Neutrophil (primary cell): ENCODE data around the gene TRABD2B.

Experiments used
- H3K27ac ChIP-seq: fragments of 200-600 bp; sonication (generic); 2 replicates; pipeline ENCODE4 v1.5.1; 2016; ENCODE audit warnings: mild to moderate bottlenecking, moderate library complexity
- H3K27me3 ChIP-seq: fragments of 200-600 bp; sonication (generic); 2 replicates; pipeline ENCODE4 v1.6.0; 2016; ENCODE audit warnings: mild to moderate bottlenecking
- H3K36me3 ChIP-seq: fragments of 200-600 bp; sonication (generic); 2 replicates; pipeline ENCODE4 v1.5.1; 2017
- H3K4me1 ChIP-seq, 2 experiments: fragments of 200-600 bp in 1 of 2; sonication (generic) in 1 of 2; 1 replicate in 1 of 2; 2 replicates in 1 of 2; pipeline versions ENCODE4 v1.5.1 to v1.6.1; 2013 to 2016; ENCODE audit warnings: low read depth in 1 of 2, low read length in 1 of 2, mild to moderate bottlenecking in 1 of 2, moderate library complexity in 1 of 2; ENCODE audit not compliant: control insufficient read depth in 1 of 2, insufficient read depth in 1 of 2
- H3K4me3 ChIP-seq, 2 experiments: fragments of 200-600 bp in 1 of 2; sonication (generic) in 1 of 2; 1 replicate in 1 of 2; 2 replicates in 1 of 2; pipeline ENCODE4 v1.5.1; 2013 to 2016; ENCODE audit warnings: low read depth in 1 of 2, low read length in 1 of 2, mild to moderate bottlenecking in 1 of 2, moderate library complexity in 1 of 2
- H3K9me3 ChIP-seq: fragments of 200-600 bp; sonication (generic); 2 replicates; pipeline ENCODE4 v1.5.1; 2016
- CTCF ChIP-seq: fragments of 200-600 bp; sonication (generic); IDR thresholded peaks from 2 replicates; pipeline ENCODE4 v1.5.1; 2016; ENCODE audit warnings: antibody characterized with exemption

TRABD2B gene

DNA sequence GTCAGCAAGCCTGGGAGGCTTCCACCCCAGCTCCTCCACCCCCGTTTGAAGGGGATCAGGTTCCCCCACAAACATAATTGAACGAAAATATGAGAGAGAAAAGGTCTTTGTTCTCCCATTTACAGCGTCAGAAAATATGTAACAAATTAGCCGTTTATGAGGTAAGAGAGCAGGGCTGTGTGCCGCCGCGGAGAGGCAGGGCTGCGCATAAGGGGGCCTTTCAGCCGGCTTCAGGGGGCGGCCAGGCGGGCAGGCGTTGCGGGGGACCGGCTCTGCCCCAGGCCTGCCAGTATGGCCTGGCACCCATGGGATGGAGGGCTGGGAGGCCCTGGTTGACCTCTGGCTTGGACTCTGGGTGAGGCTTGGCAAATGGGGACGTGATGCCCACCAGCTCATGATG, 179.3 kb downstream of the TRABD2B start:
- Histone ChIP-seq H3K27ac (no peak overlapping the region), H3K9me3 (no peaks in the 10 kb centered on the region), H3K36me3 (no peaks in the 10 kb centered on the region), H3K4me3 (no peak overlapping the region), H3K27me3 (peaks cover 8% of the 10 kb centered on the region), H3K4me1 (no peaks in the 10 kb centered on the region)
- TF ChIP-seq CTCF, result no peak

DNA sequence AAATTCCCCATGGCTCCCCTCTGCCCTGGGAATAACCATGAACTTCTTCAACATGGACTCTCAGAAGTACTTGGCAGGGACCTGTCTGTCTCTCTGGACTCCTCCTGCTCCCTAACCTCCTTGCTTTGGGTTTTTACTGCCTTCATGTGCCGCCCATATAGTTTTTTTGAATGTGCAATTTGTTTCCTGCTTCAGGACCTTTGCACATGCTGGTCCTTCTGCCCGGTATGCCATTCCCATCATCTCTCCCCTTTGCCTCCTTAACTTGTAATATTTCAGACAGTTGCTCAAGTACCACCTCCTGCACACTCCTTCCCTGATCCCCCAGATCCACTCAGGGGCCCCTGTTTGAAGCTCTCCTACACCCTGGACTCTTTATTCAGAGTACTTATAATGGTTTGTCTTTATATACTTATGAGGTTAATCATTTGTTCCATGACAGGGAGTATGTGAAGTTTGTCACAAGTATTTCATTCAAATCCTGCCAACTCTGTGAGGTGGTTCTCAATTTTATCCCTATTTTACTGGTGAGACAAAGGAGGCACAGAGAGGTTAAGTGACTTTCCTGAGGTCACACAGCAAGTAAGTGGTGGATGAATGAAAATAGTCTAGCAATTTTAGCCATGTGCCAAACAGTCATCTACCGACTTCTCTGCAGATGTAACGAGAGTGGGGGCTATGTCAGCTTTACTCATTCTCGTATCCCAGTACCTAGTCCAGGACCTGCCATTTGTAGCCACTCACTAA, 180.7 kb downstream of the TRABD2B start:
- no peaks in the 10 kb centered on the region for H3K9me3 ChIP-seq

DNA sequence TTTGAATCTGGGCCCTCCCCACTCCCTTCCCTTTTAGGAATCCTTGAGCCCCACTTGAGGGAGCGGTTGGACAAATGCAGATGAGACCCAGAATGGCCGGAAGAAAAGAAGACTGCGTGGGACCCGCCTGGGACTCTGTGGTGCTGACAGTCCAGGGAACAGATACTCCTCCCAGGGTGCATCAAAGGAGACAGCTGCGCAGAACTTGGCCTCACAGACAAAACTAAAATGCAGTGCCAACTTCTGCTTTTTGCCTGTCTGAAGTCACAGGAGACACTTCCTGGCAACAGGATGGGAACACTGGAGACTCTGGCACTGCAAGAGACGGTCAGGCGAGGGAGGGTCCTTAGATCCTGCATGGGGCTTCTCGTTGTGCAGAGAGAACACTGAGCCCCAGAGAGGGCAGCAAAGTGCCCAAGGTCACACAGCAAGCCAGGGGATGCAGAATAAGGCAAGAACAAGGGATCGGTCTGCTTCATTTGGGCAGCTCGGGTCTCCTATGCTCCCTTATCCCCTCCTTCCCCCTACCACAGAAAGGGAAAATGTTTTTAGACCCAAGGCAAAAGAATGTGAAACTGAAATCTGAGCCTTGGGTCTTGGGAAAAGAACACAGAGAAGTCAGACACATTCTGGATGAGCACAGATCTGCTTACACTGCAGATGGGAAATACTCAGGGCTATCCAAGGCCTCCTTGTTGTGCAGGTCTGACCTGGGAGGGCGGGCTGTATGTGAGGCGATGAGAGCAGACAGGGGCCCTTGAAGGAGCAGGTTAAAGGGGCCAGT, 182.4 kb downstream of the TRABD2B start:
- TF ChIP-seq CTCF, result no peak
- Histone ChIP-seq H3K27ac (no peak overlapping the region), H3K36me3 (no peaks in the 10 kb centered on the region), H3K4me1 (no peaks in the 10 kb centered on the region), H3K9me3 (no peaks in the 10 kb centered on the region), H3K4me3 (no peak overlapping the region), H3K27me3 (peaks cover 10% of the 10 kb centered on the region)

More for the DNA sequence above, 180.7 kb downstream of the TRABD2B start:
- no peak for TF ChIP-seq CTCF
- Histone ChIP-seq H3K4me1 (no peaks in the 10 kb centered on the region), H3K4me3 (no peak overlapping the region), H3K27ac (no peak overlapping the region), H3K36me3 (no peaks in the 10 kb centered on the region), H3K27me3 (peaks cover 10% of the 10 kb centered on the region)

GRCh38 chr1:47813970-47814369, 183.2 kb downstream of the TRABD2B start:
- no peaks in the 10 kb centered on the region for H3K4me1 ChIP-seq
- peaks cover 10% of the 10 kb centered on the region for H3K27me3 ChIP-seq

DNA sequence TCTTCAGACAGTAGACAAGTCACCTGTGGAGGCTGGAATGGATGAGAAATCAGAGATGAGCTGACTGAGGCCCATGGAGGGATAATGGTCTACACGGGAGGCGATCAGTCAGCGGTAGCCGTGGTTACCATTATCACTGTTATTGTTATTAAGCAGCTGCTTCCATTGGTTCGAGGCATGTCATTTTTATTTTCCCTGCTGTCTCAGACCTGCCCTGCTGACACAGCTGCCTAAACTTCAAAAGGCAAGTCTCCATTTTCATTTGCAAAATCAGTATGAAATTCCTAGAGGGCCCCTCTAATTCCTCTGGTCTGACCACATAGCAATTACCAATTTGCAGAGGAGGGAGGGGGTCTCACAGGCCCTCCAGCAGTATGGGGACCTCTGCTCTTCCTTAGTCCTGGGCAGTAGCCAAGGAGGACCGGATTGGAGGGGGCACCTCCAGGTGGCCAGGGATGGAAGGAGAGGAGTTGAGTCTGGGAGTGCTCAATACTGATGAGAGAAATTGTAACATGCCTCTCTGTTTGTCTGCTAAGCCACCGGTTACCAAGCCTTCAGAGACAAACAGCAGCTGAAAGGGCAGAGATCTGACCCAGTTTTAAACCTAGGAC, 184.2 kb downstream of the TRABD2B start:
- Histone ChIP-seq H3K4me1 (no peaks in the 10 kb centered on the region), H3K9me3 (no peaks in the 10 kb centered on the region), H3K27ac (no peak overlapping the region), H3K4me3 (no peak overlapping the region), H3K36me3 (no peaks in the 10 kb centered on the region), H3K27me3 (peaks cover 10% of the 10 kb centered on the region)
- TF ChIP-seq CTCF, result no peak

More at GRCh38 chr1:47813970-47814369, 183.2 kb downstream of the TRABD2B start:
- no peak for TF ChIP-seq CTCF
- Histone ChIP-seq H3K9me3 (no peaks in the 10 kb centered on the region), H3K4me3 (no peak overlapping the region), H3K36me3 (no peaks in the 10 kb centered on the region), H3K27ac (no peak overlapping the region)
